ENCODE results near the gene KCTD19. TPM values are rescaled to one million over a fixed set of nuclear protein-coding genes. Genes with fewer than 3 reads are reported as not detected.

KCTD19 gene
- total RNA-seq, 2 donors from 2014 or later, result 1.2 to 1.3 TPM

DNA sequence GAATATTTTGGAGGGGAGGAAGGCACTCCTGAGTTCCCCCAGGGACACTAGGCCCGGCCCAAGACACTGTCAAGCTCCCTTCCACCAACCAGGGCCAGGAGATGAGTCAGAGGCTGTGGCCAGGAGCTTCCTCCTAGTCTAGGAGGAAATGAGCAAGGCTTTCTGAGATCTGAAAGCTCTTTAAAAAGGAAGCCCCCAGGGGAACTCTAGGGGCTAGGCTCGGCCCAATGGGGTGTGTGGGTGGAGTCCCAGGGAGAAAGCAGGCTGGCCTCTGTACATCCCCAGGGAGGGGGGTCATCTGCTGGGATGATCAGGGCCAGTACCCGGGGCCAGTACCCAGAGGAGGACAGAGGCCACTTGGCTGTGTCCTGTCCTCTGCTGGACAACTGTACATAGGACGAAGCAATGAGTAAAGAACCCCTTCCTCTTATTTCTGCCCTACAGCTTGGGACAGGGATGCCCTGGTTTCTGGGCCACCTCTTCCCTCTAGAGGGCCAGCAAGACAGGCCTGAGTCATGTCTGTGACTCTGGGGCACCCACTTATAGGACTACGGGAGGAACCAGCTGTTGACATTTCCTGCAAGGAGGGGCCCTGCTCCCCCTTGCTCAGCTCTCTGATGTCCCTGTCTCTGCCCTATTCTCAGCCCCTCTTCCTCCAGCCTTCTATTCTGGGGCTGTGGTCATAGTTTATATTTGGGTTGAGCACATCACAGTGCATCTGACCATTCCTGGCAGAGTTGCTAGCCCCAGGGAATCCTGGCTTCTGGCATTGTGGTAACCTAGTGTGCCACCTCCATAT lies 82.0 kb downstream of the KCTD19 start:
- peaks cover 26% of the 10 kb centered on the region for H3K4me1 Mint-ChIP-seq
- peak overlapping the region; percentile 86 for H3K4me3 Mint-ChIP-seq
- Histone ChIP-seq H3K27me3 (ENCODE audit: control insufficient read depth, insufficient read depth, low read length, poor library complexity, severe bottlenecking) (no peaks in the 10 kb centered on the region), H3K9ac (ENCODE audit: extremely low read depth, low read length, poor library complexity, severe bottlenecking) (no peak overlapping the region), H3K9me3 (ENCODE audit: control insufficient read depth, low read length) (no peaks in the 10 kb centered on the region), H3K4me1 (ENCODE audit: control insufficient read depth, insufficient read depth, low read length) (peaks cover 25% of the 10 kb centered on the region), H3K27ac (ENCODE audit: low read depth, low read length) (no peak overlapping the region), H3K4me3 (ENCODE audit: low read length) (peak overlapping the region; percentile 89), H3K36me3 (ENCODE audit: control insufficient read depth, insufficient read depth, low read length) (peaks cover 50% of the 10 kb centered on the region)
- H3K27me3 Mint-ChIP-seq (ENCODE audit: insufficient read depth), result peaks cover 15% of the 10 kb centered on the region
- TF ChIP-seq, protein P1, sequence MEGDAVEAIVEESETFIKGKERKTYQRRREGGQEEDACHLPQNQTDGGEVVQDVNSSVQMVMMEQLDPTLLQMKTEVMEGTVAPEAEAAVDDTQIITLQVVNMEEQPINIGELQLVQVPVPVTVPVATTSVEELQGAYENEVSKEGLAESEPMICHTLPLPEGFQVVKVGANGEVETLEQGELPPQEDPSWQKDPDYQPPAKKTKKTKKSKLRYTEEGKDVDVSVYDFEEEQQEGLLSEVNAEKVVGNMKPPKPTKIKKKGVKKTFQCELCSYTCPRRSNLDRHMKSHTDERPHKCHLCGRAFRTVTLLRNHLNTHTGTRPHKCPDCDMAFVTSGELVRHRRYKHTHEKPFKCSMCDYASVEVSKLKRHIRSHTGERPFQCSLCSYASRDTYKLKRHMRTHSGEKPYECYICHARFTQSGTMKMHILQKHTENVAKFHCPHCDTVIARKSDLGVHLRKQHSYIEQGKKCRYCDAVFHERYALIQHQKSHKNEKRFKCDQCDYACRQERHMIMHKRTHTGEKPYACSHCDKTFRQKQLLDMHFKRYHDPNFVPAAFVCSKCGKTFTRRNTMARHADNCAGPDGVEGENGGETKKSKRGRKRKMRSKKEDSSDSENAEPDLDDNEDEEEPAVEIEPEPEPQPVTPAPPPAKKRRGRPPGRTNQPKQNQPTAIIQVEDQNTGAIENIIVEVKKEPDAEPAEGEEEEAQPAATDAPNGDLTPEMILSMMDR (conservative IDR thresholded peaks at IDR 0.05), result no peak
- DNase-seq, result no peak
- H3K27ac Mint-ChIP-seq, result peak overlapping the region; percentile 96
- WGBS, 2 experiments (ENCODE audit: insufficient coverage in 1 of 2, insufficient read length in 1 of 2), result 83 to 88% methylated on average over 3 to 5 of the region's 5 CpGs
- no peaks in the 10 kb centered on the region for H3K9me3 Mint-ChIP-seq
- H3K36me3 Mint-ChIP-seq (ENCODE audit: low read depth), result peaks cover 3% of the 10 kb centered on the region

DNA sequence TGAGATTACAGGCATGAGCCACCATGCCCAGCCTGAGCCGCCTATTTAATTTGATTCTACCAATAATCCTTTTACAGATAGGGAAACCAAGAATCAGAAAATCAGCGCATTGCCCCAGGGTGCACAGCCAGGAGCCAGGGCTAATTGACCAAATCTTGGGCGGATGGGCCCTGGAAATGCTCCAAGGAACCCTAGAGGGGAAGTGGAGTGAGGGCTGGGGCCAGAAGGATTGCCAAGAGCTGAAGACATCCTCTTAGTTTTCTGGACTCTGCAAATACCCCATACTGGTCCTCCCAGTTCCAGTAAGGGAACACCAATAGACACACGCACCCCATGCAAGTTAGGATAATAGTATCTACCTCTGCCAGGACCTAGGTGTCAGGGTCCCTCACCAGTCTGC lies 83.1 kb downstream of the KCTD19 start:
- Mint-ChIP-seq H3K27ac (no peak overlapping the region), H3K4me3 (no peak overlapping the region), H3K9me3 (no peaks in the 10 kb centered on the region), H3K36me3 (ENCODE audit: low read depth) (peaks cover 6% of the 10 kb centered on the region), H3K4me1 (peaks cover 22% of the 10 kb centered on the region), H3K27me3 (ENCODE audit: insufficient read depth) (peaks cover 8% of the 10 kb centered on the region)
- H3K27me3 ChIP-seq (ENCODE audit: control insufficient read depth, insufficient read depth, low read length, poor library complexity, severe bottlenecking), result no peaks in the 10 kb centered on the region
- 92 to 100% methylated on average over 3 to 4 of the region's 4 CpGs for whole genome bisulfite sequencing, 2 experiments (ENCODE audit: insufficient coverage in 1 of 2, insufficient read length in 1 of 2)
- H3K4me1 ChIP-seq (ENCODE audit: control insufficient read depth, insufficient read depth, low read length), result peaks cover 24% of the 10 kb centered on the region
- TF ChIP-seq, protein P1 (conservative IDR thresholded peaks at IDR 0.05), result no peak
- peak overlapping the region; percentile 89 for H3K4me3 ChIP-seq (ENCODE audit: low read length)
- H3K27ac ChIP-seq (ENCODE audit: low read depth, low read length), result no peak overlapping the region
- H3K36me3 ChIP-seq (ENCODE audit: control insufficient read depth, insufficient read depth, low read length), result peaks cover 62% of the 10 kb centered on the region
- no peak for DNase-seq
- no peaks in the 10 kb centered on the region for H3K9me3 ChIP-seq (ENCODE audit: control insufficient read depth, low read length)
- no peak overlapping the region for H3K9ac ChIP-seq (ENCODE audit: extremely low read depth, low read length, poor library complexity, severe bottlenecking)

DNA sequence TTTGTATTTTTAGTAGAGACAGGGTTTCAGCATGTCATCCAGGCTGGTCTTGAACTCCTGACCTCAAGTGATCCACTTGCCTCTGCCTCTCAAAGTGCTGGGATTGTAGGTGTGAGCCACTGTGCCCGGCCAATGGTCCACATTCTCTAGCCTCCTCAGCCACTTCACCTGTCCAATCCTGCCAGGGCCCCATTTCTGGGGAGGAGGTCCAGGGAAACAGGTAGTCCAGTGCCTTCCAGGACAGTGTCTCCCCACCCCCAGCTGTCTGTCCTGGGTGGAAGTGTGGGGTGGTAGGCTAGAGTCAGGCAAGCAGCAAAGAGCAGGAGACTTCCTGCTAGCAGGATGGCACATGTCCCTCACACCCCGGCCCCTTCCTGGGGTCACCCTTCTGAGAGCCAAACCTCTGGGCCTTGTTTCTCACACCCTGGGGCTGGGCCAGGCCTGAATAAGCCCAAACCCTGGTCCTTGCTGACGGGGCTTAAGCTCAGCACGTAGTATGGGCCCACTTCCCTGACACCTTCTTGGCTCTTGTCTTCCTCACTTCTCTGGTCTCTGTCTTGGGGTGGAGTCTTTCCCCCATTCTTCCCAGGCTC lies 84.3 kb downstream of the KCTD19 start:
- H3K27me3 Mint-ChIP-seq (ENCODE audit: insufficient read depth), result no peaks in the 10 kb centered on the region
- TF ChIP-seq, protein P1 (conservative IDR thresholded peaks at IDR 0.05), result no peak
- H3K9ac ChIP-seq (ENCODE audit: extremely low read depth, low read length, poor library complexity, severe bottlenecking), result no peak overlapping the region
- no peak overlapping the region for H3K4me3 ChIP-seq (ENCODE audit: low read length)
- H3K4me3 Mint-ChIP-seq, result no peak overlapping the region
- no peaks in the 10 kb centered on the region for H3K9me3 ChIP-seq (ENCODE audit: control insufficient read depth, low read length)
- no peaks in the 10 kb centered on the region for H3K27me3 ChIP-seq (ENCODE audit: control insufficient read depth, insufficient read depth, low read length, poor library complexity, severe bottlenecking)
- DNase-seq, result no peak
- H3K27ac ChIP-seq (ENCODE audit: low read depth, low read length), result no peak overlapping the region
- peaks cover 14% of the 10 kb centered on the region for H3K4me1 Mint-ChIP-seq
- no peak overlapping the region for H3K27ac Mint-ChIP-seq
- WGBS, 2 experiments (ENCODE audit: insufficient coverage in 1 of 2, insufficient read length in 1 of 2), result 94 to 96% methylated on average over 2 to 4 of the region's 4 CpGs
- H3K4me1 ChIP-seq (ENCODE audit: control insufficient read depth, insufficient read depth, low read length), result peaks cover 24% of the 10 kb centered on the region
- H3K9me3 Mint-ChIP-seq, result no peaks in the 10 kb centered on the region
- H3K36me3 Mint-ChIP-seq (ENCODE audit: low read depth), result peaks cover 19% of the 10 kb centered on the region
- H3K36me3 ChIP-seq (ENCODE audit: control insufficient read depth, insufficient read depth, low read length), result peaks cover 74% of the 10 kb centered on the region

Data from endodermal cell (in vitro differentiated cells).